ENCODE results near the gene SORCS1.

The SORCS1 gene

DNA sequence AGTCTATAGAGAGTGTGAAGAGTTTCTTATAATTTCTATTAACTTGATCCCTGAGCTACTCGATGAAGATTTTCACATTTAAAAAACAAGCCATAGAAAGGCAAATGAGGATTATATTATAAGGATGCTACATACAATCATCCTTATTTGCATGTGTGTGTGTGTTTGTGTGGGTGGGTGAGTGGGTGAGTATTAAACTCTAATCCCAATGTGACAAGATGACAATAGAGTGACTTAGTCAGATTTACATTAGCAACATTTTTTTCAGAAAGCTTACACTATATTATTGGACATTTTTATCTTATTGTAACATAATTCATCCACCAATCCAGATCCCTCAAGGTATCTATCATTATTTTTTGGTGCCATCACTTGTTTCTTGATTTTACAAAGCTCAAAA is 331.7 kb downstream of the SORCS1 start:
- intact Hi-C loops (cut with DNase I): no loop called here
- no peak for DNase-seq

DNA sequence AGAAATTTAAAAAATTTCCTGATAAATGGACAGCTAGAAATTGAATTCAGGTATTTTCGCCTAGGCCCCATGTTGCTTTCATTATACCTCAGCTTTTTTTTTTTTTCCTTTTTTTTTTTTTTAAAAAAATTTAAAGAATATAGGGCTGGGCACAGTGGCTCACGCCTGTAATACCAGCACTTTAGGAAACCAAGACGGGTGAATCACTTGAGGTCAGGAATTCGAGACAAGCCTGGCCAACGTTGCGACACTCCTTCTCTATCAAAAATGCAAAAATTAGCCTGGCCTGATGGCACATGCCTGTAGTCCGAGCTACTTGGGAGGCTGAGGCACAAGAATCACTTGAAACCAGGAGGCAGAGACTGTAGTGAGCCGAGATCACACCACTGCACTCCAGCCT is 334.0 kb downstream of the SORCS1 start:
- DNase-seq: no peak
- intact Hi-C loops (cut with DNase I): no loop called here

DNA sequence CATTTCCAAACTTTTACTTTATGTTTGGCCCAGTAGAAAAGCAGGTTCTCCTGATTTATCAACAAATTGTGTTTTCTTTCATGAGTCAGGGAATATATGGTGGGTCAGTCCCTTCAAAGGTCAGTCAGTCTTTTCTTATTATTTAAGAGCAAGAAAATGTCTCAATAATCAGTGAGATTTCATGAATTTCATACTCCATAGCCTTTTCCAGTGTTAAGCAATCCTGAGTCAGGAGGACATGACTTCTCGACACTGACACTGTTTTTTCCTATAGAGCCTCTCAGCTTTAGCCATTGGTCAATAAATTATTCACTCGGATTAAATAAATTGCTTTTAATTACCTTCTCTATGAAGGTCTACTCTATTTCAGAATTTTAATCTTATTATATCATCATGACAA is 334.5 kb downstream of the SORCS1 start:
- DNase-seq: no peak
- intact Hi-C loops (cut with DNase I): no loop called here

DNA sequence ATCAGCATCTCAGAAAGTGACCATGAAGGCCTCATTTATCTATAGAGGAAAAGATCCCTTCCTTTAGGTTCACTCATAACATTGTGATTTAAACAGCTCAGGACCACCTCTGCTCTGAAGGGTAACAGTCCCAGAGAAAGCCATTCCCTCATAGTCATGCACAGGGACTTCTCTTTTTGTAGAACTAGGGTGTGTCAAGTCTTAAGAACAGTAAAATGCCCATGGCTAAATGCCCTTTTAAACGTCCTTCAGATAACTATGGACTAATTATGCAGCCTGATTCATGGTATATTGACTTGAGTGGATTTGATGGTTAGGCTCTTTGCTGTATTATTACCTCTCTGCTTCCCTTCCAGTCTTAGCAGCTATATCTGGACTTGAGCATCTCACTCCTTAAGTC is 337.8 kb downstream of the SORCS1 start:
- intact Hi-C loops (cut with DNase I): no loop called here
- no peak for DNase-seq

DNA sequence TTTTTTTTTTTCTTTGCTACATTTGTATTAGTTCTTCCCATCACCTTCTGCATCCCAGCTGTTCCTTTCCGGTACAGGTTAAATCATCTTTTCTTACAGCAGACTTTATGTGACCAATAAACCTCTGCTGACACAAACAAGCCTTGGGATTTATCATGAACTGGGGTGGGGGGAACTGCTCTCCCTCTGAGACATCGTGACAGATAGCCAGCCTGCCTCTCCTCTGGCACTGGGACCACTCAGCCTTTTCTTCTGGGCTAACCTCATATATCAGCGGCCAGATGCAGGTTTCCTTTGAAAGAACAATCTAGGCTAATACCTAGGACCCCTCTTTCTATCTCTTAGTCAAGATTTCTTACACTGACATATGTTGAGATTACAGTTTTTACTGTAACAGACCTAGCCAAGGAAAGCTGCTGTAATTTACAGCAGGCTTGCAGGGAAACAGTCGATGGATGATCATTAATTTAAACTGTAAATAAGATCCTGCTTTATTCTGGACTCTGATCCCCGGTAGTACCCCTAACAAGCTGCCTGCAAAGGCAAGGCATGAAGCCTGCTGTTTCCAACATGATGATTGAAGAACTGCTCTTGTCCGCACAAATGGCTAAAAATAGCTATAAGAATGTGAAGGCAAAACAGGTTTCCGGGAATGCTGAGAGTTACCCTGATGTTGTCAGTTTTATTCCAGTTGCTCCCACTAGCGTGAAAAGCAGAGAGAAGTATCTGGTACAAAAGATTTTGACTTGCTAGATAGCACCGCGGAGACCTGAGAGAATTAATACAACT is 338.7 kb downstream of the SORCS1 start:
- DNase-seq: no peak
- intact Hi-C loops (cut with DNase I): no loop called here

DNA sequence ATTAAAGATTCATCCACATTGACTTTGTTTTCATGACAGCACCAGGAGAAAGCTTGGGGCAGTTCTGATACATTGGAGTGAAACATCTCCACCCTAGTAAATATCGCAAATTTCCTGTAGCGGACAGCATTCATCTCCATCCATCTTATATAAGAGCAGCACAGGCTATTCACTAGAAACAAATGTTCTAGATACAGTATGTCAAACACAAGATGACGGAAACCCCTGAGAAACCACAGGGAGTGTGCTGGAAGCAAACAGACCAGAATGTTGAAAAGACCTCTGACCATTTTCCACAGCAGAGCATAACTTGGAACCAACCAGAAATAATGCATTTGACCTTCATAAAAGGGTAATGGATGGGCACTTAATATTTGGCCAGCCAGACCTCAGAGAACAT is 343.9 kb downstream of the SORCS1 start:
- DNase-seq: no peak

DNA sequence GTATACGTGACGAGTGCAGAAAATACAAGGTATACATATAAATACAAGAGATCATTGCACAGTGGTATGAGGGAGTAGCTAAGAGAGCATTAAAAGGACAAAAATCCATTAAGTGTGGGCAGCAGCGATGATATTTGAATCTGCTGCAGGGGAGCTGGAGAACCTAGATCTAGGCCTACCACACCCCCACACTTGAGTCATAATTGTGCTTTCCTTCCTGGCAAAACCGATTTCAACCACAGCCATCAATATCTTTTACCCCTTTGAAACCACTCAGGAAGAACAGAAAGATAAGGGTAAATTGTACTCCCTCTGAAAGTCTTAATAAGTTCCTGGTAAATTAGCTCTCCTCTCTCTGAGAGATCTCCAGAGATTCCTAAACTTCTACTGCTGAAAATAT is 345.0 kb downstream of the SORCS1 start:
- DNase-seq: no peak
- intact Hi-C loops (cut with DNase I): no loop called here

More for the DNA sequence above, 343.9 kb downstream of the SORCS1 start:
- intact Hi-C loops (cut with DNase I): no loop called here

DNA sequence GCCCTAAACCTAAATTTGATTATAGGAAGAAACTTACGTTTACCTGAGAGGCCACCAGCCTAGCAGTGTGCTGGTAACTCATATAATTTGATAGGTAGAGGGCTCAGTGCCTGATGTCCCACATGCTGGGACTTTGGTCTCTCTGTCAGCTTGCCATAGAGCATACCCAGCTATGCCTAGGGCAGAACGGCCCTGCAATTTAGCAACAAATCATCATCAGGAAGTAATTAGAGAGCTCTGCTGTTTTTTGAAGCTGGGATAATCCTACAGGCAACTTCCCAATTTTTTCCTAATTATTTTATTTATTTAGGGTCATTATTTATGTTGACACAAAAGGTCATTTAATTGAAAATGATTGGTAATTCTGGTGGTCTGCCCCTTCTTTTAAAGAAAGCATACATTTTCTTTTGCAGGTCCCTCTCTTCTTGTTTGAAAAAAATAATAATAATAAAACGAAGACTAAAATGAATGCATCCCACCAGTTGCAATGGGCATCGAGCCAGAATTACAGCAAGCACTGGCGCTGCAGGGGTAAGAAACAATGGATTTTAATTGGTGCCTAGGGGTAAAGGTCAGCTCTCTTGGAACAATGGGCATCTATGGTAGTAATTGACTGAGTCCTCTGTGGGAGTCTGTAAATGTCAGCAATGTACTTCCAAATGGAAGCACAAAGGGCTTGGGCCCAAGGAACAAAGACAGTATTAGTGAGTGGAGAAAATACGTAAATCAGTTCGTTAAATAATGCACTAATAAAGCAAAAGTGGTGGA is 348.0 kb downstream of the SORCS1 start:
- intact Hi-C loops (cut with DNase I): no loop called here
- DNase-seq: no peak

DNA sequence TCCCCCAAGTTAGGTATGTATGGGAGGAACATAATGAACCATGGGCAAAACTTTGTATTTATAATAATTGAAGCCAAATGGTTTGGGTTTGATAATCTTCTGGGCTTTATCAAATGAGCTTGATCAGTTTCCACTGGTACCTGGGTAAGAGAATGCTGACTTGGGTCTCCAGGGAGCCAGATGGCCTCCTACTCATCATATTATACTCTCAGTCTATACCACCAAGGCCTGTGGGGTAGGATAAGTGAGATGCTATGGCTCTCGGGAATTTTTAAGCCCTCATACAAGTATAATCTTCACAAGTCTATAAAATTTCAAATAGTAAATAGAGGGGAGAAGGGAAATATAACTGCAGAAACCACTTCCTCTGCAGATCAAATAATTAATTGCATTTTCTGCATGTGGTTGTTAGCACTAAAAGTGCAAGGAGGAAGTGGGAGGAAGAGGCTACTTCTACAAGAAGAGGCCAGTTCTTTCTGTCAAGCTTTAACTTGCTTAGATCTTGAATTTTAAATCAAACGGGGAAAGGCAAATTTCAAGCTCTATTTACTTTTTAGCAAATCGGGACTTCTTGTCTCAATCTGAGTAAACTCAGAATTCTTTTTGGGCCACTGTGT is 349.0 kb downstream of the SORCS1 start:
- no peak for DNase-seq
- intact Hi-C loops (cut with DNase I): no loop called here

DNA sequence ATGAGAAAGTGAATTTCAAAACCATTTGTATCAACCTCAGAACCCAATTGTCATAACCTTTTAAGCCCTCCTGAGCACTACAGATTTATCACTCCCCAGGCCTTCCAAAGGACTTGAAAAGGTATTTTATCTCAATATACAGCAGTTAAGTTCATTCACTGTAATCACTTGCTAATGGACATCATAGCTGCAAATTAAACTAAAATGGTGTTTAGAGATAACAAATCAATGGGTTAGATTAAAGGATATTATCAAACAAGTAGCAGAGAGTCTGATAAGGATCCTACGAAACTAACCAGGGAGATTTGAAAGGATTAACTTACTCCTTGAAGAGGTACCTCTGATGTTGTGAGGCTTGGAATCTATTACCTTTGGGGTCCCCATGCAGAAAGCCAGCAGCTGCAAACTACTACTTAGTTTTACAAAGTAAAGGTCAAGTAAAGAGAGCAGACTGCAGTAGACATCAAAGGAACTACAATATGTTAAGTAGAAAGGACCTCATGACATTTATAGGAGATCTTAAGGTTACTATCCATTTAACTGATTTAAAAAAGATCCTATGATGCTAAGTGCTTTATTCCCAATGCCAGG is 359.4 kb downstream of the SORCS1 start:
- intact Hi-C loops (cut with DNase I): no loop called here
- no peak for DNase-seq

DNA sequence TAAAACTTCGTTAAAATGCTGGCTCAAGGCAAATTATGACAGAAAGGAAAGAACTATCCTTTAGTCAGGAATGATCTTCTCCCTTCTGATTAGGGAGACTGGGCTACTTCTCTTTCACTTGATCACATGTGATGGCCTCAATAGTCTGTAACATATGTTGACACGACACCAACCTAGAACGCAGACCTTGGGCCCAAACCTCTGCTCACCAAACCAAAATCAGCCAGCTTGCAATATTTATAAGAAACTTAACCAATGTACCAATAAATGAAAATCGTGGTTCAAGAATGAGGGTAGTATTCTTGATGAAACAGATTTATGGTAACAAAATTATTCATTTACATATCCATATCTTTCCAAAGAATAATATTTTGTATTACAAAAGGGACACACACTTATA is 361.6 kb downstream of the SORCS1 start:
- no peak for DNase-seq
- intact Hi-C loops (cut with DNase I): no loop called here

DNA sequence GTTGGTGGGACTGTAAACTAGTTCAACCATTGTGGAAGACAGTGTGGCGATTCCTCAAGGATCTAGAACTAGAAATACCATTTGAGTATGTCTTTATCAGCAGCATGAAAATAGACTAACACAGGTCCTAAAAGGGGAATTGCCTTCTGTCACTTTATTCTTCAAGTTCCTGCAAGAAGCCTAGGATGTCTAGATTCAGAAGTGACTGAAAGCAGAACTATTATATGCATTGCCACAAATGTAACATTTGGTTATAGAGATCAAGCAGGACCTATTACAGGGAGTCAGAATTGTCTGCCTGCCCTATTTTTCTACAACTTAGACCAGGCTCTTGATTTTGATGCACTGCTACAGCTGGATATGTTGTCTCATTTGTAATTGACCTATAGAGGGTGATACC is 364.7 kb downstream of the SORCS1 start:
- intact Hi-C loops (cut with DNase I): no loop called here

DNA sequence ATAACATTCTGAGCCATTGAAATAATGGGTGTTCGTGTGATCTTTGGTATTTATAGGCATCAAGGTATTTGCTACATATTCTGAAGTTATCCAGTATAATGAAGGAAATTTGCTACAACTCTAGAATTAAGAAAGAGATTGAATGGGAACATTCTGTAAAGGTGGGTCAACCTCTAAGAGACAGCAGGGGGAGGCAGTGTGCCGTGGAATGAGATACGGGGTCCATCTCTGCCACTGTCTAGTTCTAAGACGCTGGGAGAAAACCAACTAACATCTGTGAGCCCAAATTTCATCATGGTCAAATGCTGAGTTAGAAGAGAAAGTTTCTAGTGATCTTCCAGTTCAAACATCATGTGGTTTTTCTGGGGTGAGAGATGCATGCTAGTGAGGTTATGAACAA is 368.9 kb downstream of the SORCS1 start:
- peak in 7 of 10 donors; percentile 21 to 86 (median 38) for DNase-seq
- intact Hi-C loops (cut with DNase I): no loop called here

More for the DNA sequence above, 364.7 kb downstream of the SORCS1 start:
- no peak for DNase-seq

DNA sequence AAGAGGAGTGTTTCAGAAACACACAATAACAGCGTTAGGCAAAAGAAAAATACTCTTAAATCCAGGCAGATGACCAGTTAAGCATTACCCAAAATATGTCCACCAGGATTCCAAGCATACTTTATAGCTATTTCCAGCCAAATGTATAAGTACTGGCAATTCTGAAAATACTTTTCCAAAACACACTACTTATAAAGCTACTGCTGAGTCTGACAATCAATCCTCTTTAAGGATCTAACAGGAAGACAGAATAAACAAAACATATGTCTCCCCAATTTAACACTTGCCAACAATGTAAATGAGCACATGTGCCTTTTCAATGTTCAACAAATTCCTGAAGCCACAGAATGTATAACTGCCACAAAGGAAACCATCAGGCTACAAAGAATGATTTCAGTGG is 370.9 kb downstream of the SORCS1 start:
- intact Hi-C loops (cut with DNase I): no loop called here
- DNase-seq: no peak

DNA sequence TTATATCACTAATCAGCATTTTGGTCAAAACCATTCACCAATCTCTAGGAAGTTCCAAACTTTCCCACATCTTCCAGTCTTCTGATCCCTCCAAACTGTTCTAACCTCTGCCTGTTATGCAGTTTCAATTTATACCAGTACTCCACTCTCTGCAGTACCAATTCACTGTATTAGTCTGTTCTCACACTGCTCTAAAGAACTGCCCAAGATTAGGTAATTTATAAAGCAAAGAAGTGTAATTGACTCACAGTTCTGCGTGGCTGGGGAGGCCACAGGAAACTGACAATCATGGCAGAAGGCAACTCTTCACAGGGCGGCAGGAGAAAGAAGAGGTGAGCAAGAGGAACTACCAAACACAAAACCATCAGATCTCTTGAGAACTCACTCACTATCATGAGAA is 374.9 kb downstream of the SORCS1 start:
- no peak for DNase-seq
- intact Hi-C loops (cut with DNase I): no loop called here

DNA sequence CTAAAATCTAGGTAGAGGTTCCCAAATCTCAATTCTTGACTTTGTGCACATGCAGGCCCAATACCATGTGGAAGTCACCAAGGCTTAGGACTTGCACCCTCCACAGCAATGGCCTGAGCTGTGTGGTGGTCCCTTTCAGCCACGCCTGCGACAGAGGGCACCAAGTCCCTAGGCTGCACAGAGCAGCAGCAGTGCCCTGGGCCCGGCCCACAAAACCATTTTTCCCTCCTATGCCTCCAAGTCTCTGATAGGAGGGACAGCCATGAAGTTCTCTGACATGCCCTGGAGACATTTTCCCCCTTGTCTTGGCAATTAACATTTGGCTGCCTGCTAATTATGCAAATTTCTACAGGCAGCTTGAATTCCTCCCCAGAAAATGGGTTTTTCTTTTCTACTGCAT is 375.5 kb downstream of the SORCS1 start:
- intact Hi-C loops (cut with DNase I): no loop called here
- DNase-seq: peak in 1 of 10 donors; percentile 63

DNA sequence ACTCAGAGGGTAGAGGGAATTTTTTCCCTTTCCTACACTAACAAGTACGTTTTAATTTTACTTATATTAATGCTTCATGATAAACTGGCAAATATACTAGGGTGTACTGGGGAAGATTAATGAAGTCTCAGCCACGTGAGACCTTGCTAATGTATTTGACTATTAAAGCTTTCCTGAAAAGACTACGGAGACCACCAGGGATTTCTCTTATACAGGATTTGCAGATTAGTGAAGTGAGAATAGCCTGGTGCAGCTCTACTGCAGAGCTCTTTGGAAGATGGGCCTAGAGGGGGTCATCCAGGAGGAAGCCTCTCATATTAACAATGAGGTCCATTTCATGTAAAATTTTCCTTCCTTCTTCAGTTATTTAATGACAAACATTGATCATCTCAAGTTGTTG is 379.0 kb downstream of the SORCS1 start:
- DNase-seq: no peak
- intact Hi-C loops (cut with DNase I): no loop called here

DNA sequence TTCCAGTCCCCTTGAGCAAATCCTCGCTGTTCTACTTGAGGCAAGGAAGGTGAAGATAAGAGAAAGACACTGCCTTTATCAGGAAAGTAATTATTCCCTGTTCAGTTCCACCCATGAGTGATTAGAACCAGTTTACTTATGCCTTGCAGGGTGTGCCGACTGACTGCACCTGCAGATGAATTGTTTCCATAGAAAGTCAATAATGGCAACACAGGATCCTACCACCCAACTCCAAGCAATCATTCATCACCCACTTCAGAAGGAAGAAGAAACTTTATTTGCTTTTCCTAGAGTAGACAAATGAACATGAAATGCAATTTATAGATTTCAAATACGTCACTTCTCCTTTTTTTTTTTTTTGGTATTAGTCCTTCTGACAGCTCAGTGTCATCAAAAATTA is 383.9 kb downstream of the SORCS1 start:
- intact Hi-C loops (cut with DNase I): no loop called here
- no peak for DNase-seq

DNA sequence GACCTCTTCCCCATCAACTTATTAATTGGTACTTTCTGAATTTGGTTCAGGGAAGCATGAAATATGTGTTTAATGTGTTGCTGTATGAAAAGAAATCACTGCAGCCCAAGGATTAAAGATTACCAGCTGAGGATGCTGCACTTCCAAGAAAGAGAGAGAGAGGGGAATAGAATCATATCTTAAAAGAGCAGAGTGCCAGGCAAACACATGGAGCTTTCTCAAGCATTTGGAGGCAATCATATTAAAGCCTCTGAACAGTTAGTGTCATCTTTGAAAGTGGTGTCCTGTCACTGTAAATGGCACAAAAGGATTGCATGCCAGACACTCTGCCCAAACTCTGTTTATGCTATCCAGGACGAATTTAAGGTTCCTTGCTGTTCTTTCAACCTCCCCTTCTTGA is 386.7 kb downstream of the SORCS1 start:
- no peak for DNase-seq
- intact Hi-C loops (cut with DNase I): no loop called here

DNA sequence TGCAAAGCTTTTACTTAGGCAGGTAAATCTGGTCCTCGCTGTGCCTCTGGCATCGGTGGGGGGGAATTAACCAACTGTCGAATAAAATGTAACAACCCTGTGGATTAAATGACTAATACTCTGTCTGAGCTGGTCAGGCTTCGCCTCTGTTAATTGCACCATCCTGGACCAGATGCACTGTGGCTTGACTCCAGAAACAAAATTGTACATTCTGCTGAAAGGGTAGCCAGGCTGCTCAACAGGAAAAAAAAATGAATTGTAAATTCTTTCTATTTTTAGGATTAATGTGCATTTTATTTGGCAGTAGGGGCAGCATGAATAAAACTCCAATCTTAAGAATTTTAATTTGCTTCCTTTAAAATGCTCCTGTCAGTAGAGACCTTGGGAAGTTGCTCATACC is 389.4 kb downstream of the SORCS1 start:
- intact Hi-C loops (cut with DNase I): no loop called here
- DNase-seq: no peak

DNA sequence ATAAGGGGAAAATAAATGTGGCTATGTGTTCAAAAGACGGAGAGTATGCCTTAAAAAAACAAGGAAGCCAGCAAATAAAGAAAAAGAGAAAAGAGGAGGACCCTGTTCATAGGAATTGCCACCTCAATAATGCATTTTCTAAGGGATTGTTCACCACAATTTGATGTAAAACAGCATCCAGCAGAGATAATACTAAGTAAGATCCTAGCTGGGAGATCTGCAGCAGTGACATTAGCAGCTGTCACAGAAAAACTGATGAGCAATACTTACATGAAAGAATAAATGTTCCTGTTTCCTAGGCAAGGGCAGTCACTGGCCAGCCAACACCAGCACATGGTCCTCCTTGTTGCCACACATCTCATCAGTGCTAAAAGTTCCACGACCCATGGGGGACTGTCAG is 391.5 kb downstream of the SORCS1 start:
- DNase-seq: no peak
- intact Hi-C loops (cut with DNase I): no loop called here
